NCI-H510A treated with DMSO at 0.1 percent for 48 hours (cell line): Measurements from ENCODE around the gene MPC1.
"Not testable (repeated sequence)": the region's sequence is repeated elsewhere in the genome, so short reads cannot be mapped to it uniquely, and the experiment has no call there.

ENCODE experiments used
- DNase-seq: peaks from one replicate; lab custom pipeline; 2025; lab: John Stamatoyannopoulos, UW

The MPC1 gene

DNA sequence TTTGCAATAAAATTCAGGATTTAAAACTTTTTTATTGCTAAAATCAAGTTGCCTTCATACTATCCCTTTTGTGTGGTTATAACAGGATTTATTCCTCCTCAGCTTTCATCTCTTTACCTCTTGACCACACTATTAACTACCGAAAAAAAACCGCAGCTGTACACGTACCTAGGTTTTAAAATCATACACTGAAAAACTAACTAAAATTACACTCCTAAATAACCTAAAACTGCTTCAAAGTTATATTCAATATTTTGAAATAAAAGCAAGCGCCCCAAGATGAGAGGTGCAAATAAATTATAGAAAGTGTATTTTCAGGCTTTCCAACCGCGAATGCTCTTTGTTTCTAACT is 1.4 kb downstream of the MPC1 start:
- DNase-seq: no peak

DNA sequence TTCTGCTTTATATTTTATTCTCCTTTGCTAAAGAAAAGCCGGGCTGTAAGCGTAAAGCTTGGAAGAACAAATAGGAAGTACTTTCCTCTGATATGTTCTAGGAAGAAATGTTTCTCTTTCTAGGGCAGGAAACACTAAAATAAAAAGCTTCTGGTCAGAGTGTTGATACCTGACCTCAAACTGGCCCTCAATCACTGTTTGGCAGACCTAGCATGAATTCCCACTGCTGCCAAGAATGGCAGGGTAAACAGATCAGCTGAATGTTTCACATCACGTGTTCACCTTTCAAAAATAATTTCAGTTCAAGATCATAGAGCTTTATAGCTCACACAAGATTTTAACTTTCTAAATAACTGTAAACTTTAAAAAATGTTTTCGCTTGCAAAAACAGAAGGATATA is 2.9 kb downstream of the MPC1 start:
- no peak for DNase-seq

DNA sequence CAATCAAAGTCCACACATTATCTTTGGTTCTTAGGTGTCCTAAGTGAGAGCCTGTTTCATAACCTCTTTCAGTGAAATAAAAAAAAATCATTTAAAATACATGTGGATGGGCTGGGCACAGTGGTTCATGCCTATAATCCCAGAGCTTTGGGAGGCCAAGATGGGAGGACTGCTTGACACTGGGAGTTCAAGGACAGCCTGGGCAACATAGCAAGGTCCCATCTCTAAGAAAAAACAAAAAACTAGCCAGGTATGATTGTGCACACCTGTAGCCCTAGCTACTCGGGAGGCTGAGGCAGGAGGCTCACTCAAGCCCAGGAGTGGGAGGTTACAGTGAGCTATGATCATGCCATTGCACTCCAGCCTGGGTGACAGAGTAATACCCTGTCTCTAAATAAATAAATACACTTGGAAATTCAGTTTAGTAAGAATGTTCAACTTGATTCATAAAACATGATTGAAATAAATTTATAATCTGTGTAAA is 3.6 kb downstream of the MPC1 start:
- no peak for DNase-seq

DNA sequence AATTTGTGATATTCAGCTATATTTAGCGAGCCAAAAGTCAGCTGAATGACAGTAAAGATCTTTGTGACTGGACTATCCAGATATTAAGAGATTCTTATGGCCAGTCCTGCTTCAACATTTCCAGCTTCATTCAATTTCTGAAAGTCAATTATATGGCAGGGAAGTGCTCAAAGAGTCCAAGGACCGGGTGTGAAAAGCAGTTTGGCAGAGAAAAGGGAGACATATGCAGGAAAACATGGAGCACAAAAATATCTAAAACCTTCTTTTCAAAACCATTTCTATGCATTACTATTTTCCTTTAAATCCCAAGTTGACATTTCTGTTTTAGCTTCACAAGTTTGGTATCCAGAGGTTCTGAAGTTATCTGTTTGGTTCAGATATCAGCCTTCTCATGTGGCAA is 5.0 kb downstream of the MPC1 start:
- no peak for DNase-seq

DNA sequence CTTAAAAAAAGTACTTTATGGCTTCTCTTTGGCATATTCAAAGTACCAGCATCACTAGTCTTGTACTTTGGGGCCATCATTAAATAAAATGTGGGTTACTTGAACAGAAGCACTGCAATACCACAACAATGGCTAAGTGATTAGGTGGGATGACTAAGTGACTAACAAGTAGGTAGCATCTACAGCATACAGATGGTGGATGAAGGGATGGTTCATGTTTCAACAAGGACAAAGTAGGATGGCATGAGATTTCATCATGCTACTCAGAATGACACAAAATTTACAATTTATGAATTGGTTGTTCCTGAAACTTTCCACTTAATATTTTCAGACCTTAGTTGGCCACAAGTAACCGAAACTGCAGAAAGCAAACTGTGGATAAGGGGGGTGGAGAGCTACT is 7.7 kb downstream of the MPC1 start:
- DNase-seq: no peak

DNA sequence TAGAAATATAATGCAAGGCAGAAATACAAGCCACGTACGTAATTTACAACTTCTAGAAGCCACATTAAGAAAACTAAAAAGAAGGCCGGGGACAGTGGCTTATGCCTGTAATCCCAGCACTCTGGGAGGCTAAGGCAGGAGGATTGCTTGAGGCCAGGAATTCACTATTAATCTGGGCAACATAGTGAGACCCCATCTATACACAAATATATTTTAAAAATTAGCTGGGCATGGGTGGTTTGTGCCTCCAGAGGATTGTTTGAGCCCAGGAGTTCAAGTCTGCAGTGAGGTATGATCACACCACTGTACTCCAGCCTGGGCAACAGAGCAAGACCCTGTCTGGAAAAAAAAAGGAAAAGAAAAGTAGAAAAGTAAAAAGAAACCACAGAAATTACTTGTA is 12.3 kb downstream of the MPC1 start:
- DNase-seq: no peak

DNA sequence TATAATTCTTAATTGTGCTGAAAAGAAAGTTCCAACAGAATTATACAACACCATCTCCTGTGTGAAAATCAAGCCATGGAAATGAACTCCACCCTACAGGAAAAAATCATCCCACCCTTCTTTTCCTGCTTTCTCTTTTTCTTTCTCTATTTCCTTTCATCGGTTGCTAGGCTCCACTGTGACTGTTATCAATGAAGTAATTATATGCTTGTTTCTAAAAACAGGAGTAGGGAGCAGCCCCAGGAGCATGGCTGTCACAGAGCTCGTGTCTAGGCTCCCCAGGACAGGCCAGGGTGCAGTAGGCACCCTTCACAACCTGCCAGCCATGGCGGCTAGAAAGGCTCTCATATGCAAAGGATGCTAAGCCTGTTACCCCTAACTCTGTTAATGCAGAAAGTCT is 13.0 kb downstream of the MPC1 start:
- DNase-seq: no peak

DNA sequence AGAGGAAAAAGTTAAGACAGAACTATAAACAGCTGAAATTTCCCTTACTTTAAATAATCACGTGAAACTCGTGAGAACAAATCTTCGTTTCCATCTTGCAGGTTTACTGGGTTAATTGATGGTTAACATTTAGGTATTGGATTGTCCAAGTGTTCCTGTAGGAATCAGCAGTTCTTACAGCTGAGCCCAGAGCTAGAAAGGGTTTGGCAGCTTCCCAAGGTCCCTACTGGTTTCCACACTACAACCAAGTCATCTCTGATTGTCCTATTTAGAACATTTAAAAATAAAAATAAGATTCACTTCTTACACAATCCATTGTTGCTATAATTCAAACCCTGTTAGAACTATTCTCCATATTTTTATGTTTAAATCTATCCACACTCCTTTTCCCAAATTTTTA is 15.8 kb downstream of the MPC1 start:
- no peak for DNase-seq

DNA sequence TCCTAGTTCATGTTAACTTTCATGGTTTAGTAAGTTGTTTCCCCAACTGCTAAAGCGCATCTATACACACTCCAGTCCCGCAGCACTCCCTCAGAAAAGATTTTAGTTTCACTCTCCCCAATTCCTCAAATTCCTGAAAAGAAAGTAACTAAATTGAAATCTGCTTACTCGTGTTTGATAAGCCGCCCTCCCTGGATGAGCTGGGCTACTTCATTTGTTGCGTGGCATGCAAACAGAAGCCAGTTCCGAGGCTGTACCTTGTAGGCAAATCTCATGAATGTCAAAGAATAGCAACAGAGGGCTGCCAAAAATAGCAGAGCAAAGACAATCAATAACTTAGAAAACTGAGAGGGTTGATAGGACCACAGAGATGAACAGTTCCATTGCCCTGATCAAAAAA is 16.9 kb downstream of the MPC1 start:
- no peak for DNase-seq

DNA sequence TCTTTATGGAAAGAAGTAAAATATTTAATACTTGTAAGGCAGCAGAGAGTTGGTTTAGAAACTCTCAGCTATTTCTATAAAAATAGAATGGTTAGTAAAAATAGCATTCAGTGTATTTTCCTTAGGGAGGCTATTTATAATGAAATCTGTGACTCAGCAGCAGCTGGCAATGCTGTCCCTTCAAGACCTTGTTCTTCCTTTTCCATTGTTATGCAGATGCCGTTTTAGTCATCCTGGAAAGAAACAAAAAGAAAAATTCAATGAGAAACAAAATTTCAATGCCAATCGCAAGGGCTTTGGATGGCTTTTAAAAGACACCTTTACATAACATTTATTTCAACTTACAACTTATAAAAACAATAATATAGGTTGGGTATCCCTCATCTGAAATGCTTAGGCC is 17.5 kb downstream of the MPC1 start:
- DNase-seq: no peak

DNA sequence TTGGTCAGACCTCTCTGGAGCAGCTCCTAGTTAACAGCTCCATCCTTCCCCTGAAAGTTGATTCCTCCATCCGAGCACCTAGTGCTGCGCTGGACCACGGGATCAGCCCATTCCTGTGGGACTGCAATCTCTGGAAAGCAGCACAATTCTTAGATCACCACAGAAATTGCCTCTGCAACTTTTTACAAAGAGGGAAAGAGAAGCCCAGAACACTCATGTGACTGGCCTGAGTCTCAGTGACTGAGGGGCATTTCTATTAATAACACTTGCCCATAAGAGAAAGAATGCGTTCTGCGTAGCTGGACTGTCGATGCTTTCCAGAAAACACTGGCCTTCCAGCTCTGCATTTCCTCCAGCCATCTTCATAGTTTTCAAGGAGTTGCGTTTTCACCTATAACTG is 18.3 kb downstream of the MPC1 start:
- no peak for DNase-seq

DNA sequence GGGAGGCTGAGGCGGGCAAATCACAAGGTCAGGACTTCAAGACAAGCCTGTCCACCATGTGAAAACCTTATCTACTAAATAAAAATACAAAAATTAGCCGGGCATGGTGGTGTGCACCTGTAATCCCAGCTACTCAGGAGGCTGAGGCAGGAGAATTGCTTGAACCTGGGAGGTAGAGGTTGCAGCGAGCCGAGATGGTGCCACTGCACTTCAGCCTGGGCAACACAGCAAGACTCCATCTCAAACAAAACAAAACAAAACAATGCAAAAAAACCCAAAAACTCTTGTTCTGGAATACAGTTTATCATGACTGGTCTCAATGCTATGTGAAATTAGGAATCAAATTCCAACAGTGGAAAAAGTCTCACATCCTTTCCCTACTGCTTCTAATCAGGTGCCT is 20.3 kb downstream of the MPC1 start:
- not testable (repeated sequence) for DNase-seq

DNA sequence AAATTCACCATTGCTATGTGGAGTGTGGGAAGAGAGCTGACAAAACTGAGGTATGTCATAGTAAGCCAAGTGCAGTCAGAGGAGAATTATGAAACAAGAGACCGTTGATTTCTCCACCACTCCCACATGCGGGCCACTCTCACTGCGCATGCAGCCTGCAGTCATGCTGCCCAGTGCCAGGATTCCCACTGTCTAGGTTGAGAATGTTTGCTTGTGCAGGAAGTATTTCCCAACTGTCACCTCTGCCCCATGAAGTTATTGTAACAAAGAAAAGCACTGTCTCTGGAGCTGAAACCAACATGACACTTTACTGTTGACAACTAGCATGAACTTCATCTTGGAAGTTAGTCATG is 21.7 kb downstream of the MPC1 start:
- no peak for DNase-seq

DNA sequence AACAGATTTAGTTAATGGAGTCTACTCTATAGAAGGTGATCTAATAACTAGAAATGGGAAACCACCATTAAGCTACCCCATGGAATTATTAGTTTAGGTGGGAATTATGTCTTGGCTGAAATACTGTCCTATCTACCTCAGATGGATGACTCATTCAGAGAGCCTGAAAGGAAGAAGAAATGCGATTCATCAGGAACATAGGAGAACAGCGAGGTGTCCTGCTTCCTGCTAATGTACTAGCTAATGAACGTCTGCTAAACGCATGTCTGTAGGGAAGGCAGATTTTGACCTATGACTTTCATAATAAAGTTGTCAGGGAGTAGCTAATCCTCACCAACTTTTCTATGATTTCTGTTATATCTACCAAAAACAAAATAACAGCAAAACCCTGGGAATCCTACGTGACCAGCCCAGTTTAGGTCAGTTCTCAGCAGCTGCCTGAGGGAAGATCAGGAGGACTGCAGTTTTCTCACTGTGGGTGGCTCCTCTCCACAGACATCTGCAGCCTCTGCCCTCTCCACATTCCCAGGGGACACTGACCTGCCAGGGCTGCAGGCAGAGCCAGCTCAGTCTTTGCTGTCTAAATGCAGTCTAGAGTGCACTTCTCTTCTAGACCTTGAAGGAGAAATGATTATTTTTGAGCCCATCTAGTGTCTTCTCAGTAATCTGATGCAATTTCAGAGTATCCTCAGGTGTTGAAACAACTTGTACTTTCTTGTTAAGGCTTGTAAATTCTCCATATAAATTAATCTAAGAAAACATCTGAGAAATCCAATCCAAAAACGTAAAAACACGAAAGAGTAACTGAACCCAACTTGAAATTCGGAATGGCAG is 22.3 kb downstream of the MPC1 start:
- DNase-seq: no peak

DNA sequence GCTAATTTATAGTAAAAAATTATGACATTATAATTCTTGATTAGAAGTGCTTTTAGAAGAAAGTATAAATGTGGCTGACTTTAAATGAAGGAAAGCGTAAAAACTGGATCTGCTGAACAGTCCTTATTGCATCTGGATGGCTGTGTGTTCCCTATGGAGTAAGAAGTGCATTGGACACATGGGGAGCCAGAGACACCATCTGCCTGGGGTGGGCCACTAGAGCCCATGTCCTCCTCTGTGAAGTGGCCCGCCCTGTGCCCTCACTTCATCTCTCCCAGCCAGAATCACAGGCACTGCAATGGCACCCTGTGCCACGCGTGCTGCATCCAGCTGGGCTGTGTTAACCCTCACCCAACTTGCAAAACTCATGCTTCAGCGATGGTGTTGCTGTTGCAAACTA is 27.2 kb downstream of the MPC1 start:
- no peak for DNase-seq

DNA sequence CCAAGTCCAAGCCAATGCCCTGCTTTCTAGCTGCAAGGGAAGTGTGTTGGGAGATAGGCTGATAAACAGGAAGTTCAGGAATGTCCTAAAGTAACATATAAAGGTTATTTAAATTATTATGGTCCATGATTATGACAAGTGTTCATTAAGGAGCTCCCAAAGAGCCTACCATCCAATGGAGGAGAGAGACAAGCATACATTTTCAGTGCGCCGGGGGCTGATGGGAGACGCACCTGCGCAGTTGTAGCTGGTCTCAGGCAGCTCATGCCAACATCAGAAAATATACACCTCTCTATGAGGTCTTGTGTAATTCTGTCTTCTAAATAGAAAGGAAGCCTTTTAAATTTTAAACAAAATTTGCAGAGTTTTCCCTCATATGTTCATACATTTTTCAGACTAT is 27.8 kb downstream of the MPC1 start:
- no peak for DNase-seq

DNA sequence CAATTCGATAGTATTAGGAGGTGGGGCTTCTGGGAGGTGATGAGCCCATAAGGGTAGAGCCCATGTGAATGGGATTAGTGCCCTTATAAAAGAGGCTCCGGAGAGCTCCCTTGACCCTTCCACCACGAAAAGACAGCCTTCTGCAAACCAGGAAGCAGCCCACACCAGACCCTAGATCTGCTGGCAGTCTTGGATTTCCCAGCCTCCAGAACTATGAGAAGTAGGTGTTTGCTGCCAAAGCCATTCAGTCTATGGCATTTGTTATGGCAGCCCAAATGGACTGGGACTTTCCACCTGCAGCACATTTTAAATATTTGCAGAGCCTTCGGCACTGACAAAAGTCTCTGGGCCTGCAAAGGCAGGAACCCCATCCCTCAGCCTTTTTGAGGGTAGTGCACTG is 28.6 kb downstream of the MPC1 start:
- no peak for DNase-seq

DNA sequence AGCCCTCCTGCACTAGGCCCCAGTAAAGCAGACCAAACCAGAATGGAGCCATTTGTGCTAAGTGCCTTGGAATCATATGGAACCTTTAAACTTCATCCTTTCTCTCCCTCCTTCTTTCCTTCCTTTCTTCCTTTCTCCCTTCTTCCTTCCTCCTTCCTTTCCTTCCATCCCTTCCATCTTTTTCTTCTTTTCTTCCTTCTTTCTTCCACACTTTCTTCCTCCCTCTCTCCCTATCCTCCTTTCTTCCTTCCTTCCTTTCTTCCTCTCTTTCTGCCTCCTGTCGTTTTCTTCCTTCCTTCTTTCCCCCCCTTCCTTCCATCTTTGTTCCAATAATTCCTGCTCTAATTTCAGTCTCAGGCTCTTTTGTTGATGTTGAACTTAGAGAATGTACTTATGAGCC is 29.2 kb downstream of the MPC1 start:
- DNase-seq: no peak

DNA sequence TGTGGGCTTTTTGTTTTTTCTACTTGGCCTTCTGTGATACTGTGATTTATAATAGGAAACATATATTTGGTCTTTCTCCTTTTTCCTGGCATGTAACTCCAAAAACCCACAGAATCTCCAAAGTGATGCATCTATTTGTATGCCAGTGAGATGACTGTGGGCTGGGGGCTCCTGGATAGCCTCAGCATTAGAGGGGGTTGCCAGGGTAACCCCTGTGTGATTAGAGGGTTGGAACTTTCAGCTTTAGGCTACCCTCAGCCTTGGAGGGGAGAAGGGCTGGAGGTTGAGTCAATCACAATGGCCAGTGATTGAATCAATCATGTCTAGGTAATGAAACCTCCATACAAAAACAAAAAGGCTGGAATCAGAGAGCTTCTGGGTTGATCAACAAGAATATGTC is 29.8 kb downstream of the MPC1 start:
- DNase-seq: no peak

DNA sequence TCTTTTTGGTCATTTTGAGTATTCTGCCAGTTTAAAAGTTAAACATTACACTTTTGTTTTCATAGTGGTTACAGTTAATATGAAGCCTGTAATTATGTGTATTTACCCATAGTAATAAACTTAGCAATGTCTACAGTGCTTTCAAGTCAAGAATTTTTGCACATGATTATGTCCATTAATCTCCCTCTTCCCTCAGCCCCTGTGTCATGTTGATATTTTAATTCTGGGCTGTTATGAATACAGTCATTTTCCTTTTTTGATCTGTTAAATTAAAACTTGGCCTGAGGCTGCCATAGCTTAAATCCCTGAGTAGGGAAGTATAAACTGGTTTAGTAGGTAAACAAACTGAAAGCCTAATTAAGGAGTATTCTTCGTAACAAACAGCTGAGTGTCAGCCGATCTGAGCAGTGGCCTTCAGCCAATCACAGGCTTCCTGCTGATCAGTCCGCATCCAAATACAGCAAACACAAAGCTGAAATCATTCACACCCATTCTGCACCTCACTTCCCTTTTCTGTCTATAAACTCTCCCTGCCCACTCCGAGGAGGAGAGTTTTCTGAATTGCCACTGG is 30.9 kb downstream of the MPC1 start:
- DNase-seq: peak; percentile 29

DNA sequence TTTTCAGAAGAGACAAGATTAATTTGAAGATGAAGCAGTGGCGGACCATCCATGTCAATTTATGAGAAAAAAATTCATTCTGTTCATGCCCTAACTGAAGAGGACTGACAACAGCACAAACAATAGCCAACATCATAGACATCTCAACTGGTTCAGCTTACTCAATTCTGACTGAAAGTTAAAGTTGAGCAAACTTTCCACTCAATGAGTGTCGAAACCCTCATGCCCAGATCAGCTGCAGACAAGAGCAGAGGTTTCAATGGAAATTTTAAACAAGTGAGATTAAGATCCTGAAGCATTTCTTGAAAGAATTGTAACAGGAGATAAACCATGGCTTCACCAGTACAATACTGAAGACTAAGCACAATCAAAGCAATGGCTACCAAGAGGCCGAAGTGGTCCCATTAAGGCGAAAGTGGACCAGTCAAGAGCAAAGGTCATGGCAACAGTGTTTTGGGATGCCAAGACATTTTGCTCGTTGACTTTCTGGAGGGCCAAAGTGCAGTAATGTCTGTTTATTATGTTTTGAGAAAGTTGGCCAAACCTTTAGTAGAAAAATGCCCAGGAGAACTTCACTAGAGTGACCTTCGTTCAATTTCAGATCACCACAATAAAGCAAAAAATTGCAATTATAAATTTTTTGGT is 34.3 kb downstream of the MPC1 start:
- no peak for DNase-seq

DNA sequence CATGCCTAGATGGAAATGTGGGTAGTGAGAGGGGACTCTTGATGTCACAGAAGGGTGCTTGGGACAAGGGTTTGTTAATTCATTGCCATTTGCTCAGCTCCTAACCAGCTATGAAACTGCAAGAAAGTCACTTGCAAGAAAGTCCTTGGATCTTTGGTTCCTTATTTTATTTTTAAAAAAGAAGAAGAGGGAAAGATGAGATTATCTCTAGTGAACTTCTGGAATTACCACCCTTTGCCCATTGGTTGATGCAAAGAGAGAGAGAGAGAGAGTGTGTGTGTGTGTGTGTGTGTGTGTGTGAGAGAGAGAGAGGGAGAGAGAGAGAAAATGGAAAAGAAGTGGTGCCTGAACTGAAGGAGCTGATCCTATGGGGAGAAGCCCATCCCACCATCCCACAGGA is 35.8 kb downstream of the MPC1 start:
- no peak for DNase-seq

DNA sequence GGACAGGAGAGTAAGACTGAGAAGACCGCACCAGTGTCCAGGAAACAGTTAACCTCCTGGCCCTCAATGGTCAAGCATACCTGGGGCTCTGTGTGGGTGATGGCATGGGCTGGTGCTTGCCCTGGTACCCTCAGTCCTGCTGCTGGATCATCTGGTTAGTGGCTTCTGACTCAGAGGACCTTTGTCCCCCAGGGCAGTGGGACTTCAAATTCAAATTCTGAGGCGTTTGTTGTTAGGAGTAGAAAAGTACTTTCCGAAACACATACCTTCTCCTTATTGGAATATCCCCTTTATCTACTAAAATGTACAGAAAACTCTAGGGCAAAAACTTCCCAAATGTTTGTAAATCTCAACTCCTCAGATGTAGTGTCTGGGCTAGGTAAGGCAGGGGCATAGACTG is 36.3 kb downstream of the MPC1 start:
- no peak for DNase-seq

DNA sequence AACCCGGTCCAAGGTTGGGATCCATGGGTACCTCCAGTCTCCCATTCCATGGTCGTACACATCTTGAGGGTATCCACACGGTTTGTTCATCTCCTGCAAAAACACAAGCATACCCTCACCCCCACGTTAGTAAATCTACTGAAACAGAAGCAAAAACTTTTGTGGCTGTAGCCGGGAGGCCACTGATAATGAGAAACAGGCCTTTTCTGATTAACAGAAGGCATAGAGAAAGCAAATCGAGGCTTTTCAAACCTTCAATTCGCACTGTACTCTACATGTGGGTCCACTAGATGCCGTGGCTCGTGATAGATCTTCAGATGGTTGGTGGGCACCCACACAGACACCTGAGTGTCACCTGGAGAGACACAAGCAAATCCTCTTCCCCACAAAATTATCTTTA is 37.1 kb downstream of the MPC1 start:
- not testable (repeated sequence) for DNase-seq
